ENCODE measurements around the gene HLA-DQA1.
"Not testable (repeated sequence)": the region's sequence is repeated elsewhere in the genome, so short reads cannot be mapped to it uniquely, and the experiment has no call there.

The HLA-DQA1 gene

DNA sequence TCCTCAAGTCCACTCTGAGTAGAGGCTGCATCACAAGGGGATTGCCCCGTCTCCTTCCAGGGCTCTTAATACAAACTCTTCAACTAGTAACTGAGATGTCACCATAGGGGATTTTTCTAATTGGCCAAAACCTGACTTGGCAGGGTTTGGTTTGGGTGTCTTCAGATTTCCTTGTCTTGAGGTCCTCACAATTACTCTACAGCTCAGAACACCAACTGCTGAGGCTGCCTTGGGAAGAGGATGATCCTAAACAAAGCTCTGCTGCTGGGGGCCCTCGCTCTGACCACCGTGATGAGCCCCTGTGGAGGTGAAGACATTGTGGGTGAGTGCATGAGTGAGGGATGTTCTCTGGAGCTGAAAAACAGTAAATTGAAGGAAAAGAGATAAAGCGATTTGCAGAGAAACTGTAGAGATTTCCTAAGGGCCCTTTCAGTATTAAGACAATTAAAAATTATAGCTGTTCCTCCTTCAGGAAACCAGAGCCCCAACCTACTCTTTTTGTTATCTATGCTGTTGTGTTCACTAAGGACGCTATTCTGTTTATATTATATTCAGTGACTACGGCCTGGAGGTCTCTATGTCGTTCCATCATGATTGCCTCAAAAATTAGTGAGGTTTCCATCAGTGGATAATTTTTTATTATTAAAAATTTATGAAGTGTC is at the start of gene HLA-DQA1:
HLA-DQA1 (plus strand) TSS at position 188 of the 662 bp plus-strand sequence; CDS start at position 241, 53 bp downstream.
- DNase-seq: no peak

DNA sequence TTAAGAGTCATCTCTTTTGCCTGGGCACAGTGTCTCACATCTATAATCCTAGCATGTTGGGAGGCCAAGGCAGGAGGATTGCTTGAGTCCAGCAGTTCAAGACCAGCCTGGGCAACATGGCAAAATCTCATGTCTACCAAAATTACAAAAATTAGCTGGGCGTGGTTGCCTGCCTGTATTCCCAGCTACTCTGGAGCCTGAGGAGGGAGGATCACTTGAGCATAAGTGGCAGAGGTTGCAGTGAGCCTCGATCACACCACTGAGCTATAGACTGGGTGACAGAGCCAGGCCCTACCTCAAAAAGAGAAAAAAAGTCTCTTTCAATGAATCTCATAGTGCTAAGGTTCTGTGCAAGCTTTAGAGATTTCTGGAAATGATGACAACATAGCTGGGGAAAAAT is 49.0 kb upstream of the HLA-DQA1 start:
- DNase-seq: no peak

DNA sequence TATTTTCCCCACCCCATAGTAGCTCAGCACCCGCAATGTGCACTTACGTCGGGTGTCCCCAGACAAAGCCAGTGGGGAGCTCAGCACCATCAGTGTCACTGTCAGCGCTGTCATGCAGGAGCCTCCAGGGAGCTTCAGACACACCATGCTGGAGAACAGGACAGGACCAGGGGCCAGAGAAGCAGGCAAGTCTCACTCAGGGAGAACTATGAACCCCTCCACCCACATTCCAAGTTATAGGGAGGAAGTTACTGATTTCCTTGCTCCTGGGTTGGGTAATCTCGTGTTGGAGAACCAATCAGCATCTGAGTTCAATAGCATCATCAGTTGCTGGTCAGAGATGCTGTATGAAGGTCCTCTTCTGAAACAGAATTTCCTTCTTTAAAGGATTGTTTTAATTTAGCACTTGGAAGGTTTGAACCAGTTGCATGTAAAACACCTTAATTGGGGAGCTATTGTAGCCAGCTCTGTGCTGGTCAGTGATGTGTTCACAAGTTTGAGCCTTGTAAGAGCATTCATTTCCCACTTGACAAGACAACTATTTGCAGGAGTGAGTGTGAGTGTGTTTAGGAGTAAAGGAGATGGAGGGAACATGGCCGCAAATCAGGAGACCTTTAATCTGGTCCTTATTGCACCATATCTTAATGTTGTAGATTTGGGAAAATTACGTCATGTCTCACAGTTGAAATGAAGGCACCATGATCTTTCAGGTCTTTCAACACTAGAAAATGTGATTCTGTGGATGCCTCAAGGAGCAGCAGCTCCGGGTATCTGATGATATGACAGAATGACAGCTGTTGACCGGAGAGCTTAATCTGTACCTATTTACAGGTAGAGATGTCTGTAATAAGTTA is 47.4 kb upstream of the HLA-DQA1 start, which contains the start of gene HLA-DRB1:
HLA-DRB1 (minus strand) TSS at position 253 of the 854 bp plus-strand sequence; CDS start at position 147, 106 bp downstream.
- no peak for DNase-seq

DNA sequence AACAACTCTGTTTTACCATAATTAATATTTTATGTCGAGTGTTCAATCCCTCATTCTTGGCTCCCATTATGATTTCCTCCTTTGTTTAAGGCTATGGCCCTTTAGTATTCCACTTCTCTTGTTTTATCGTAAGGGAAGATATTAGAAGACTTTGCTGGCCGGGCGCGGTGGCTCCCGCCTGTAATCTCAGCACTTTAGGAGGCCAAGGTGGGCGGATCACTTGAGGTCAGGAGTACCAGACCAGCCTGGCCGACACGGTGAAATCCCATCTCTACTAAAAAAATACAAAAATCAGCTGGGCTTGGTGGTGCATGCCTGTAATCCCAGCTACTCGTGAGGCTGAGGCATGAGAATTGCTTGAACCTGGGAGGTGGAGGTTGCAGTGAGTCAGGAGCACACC is 46.5 kb upstream of the HLA-DQA1 start:
- DNase-seq: not testable (repeated sequence)

DNA sequence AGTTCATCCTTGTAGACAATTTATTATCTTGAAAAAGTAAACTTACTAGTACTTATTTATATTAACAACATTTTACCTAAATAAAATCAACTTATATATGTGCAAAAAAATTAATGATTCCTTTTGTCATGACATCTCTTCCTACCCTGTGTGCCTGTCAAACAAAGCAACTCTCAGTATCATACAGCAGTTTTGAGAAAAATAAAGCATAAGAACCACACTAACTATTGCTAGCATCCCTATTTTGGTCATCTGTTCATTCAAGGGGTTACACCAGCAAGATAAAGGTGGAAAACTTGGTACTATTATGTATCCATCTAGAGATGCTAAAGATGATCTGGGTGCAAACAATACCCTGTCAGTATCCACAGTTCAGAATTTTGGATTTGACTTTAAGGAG is 40.2 kb upstream of the HLA-DQA1 start:
- no peak for DNase-seq

DNA sequence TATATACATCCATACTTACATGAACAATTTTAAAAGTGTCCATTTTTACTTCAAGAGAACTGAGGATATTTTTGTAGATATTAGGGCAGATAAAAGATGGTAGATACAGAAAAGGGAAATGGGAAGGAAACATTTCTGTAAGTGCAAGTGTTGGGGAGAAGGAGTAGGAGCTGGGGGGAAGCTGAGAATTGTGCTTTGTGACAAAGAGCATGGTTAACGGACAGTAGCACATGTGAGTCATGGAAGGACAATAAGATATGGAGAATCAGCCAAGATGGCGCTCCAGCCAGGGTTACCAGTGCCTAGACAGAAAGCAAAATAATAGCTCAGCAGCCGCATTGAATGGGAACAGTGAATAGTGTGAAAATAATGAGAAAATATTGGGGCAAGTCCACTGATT is 34.8 kb upstream of the HLA-DQA1 start:
- DNase-seq: no peak

DNA sequence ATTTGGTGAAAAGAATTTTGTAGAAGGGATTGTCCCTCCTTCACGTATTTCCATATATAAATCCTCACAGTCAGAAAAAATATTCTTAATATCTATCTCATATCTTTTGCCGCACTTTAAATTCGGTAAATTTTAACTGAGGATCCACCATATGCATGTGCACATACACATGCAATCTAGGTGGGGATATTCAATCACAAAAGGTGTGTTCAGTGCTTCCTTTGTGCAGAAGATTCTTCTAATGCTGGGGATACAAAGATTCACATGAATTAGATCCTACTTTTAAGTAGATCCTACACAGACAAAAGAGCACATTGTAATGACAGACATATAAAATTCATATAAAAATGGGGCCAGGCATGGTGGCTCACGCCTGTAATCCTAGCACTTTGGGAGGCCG is 34.0 kb upstream of the HLA-DQA1 start:
- DNase-seq: no peak

DNA sequence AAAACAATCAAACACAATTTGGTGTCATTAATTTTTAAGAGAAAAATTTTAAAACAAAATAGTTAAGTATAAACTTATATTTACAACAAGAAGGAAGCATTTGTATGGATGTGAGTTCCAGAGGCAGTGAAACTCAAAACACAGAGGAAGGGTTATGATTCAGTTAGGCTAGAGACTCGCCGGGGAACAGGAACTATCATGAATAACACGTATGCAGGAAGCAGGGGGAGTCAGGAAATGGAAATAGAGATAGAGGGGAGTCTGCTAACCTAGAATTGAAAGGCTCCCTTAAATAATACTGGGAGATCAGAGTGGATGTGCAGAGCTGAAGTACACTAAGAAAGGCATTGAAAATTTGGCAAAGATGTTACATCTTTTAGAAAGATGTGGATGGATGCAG is 33.3 kb upstream of the HLA-DQA1 start:
- no peak for DNase-seq

DNA sequence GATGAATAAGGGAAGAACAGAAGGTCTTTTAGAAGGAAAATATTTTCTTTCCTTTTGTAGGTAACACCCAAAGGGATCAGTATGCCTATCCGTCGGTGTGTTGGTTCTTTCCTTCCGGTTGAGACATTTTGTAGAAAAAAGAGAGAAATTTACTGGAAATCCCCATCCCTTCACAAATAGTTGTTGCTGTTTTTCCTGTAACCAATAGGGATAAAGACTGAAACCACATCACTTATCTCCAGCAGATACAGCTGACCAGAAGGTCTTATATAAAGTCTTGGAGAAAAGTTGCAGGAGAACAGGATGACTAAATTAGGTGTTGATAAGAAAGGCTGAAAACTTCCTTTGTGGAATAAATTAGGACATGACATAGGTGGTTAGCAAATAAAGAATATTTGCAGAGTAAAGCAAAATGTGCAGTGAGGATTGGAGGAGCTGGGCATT is 32.8 kb upstream of the HLA-DQA1 start:
- DNase-seq: no peak

DNA sequence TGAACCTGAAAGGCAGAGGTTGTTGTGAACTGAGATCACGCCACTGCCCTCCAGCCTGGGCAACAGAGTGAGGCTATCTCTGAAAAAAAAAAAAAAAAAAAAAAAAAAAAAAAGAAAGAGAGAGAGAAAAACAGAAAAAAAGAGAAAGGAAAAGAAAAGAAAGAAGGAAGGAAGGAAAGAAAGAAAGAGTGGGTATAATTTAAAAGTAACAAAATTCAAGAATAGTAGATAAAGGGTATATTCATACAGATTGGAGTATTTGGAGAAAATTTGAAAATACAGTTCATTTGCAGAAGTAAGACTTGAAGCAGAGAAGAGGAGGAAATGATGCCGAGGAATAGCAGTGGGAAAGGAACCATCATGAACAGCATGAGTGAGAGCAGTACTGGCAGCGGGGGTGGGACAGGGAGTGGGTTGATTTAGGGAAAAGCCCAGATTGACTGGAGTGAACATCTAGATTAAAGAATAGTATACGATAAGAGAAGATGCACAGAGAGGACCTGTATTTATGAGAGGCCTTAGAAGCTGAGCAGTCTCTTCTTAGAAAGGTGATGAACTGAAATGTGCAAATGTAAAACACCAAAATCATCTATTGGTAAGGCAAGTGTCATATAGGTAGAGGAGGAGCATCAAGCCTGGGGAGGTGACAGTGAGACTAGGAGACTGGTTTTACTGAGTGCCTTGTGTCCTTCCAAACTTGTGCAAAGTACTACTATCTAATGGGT is 29.8 kb upstream of the HLA-DQA1 start:
- no peak for DNase-seq

DNA sequence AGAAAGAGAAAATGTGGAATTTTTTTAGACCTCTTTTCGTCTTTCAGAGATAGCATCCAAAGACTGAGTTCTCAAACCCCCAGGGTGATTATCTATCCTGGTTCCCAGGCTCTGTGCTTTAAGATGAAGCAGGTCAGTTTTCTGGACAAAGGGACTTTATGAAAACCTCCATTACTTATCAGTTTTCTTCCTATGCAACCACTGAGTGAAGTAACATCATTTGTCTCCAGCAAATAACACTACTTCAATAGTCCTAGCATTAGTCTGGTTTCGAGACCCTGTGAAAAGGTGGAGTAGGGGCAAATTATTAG is 29.3 kb upstream of the HLA-DQA1 start:
- DNase-seq: no peak

DNA sequence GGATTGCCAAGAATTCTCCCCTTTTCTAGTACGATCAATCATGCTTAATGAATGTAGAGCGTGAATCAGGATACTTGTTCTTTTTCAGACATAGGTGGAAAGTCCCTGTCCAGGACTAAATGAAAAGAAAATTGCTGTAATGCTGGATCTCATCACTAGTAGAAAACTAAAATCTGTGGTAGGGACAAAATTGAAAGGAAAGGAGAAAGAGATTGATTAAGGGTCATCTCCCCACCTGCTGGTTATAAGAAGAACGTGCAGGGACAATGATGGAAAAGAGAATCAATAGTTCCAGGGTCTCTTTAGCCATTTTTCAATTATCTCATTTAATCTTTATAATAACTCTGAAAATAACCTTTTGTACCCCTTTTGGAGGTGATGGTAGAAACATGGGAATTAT is 28.8 kb upstream of the HLA-DQA1 start:
- DNase-seq: no peak

DNA sequence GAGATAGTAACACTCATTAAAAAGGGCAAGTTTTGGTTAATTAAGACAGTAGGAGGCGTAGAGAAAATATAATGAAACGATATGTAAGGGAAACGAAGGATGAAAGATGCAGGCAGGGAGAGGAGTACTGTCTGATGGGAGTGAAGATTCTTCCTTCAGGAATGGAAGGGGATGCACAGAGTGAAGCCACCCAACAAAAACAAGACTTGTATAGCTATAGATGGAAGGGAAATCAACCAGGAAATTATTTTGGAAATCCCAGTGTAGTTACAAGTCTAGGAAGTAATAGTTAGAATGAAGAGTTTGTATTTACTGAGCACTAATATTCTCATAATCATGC is 27.8 kb upstream of the HLA-DQA1 start:
- no peak for DNase-seq

DNA sequence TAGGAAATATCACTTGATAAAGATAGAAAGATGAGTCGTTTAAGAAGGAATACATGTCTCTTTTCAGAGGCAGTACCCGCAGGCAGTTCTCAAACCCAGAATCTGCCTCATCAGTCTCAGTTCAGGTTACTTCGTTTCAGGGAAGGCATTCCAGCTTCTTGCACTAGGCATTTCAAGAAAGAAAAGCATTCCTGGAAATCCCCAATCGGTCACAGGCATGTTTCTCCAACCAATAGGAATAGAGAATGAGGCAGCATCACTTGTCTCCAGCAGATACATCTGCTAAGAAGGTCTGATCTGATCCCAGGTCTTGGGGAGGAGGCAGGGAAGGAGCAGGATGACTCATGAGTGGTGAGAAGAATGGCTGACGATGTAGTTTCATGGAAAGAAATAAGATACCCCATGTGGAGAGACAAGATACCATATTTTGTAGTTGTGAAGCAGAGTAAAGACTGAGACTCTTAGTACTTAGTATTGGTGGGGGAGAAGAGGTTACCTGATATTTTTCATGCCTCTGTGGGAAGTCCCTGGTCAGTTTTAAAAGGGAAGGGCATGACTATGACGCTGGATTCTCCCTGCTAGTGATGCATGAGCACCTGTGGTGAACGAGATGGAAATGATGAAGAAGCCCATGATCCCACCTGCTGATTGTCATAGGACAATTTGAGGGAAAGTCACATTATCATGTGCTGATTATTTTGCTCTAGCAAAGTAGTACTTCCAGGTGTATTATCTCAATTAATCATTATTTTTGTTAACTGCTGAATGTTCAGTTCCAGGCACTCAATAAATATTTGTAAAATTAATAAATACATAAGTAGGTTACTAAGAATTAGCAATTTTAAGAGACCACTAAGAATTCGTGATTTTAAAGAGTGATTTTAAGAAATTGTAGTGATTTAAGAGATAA is 27.2 kb upstream of the HLA-DQA1 start:
- DNase-seq: no peak

DNA sequence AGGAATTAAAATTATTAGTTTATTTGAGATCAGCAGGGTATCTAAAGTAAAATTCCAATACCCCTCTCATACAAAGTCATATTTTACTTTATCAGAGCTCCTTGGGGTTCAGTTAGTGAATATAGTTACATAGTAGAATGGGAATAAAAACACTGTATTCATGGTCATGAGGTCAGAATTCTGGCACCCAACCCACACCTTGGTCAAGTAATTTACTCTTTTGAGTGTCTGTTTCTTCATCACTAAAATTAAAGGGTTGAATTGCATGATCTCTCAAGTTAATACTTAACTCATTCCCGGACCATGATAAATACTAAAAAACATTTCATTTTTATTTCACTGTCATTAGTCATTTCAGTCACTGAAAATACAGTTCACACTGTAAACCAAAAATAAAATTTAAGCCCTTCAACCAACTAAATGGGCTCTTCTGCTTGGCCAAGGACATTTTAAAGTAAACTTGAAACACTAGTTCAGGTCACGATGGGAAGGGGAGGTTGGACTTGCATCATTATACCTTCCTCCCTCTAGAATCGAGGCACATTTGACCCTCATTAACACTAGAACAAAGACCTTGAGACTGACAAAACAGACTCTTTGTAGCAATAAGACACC is 26.4 kb upstream of the HLA-DQA1 start:
- DNase-seq: no peak

DNA sequence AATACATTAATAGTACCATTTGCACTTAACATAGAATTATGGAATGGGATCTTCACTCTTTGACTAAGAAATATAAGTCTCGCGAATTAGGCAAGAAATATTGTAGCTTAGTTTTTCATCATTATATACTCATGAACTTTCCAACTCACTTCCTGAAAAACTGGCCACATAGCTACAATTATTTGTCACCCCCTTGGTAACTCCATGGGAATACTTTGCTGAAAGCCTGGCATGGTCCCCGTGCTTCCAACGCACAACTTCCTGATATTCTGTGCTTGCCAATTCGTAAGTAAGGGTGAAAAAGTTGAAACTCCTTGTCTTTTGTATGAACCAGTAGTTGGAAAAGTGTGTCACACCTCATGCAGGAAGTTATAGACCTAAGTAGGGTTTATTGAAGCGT is 23.7 kb upstream of the HLA-DQA1 start:
- DNase-seq: no peak

DNA sequence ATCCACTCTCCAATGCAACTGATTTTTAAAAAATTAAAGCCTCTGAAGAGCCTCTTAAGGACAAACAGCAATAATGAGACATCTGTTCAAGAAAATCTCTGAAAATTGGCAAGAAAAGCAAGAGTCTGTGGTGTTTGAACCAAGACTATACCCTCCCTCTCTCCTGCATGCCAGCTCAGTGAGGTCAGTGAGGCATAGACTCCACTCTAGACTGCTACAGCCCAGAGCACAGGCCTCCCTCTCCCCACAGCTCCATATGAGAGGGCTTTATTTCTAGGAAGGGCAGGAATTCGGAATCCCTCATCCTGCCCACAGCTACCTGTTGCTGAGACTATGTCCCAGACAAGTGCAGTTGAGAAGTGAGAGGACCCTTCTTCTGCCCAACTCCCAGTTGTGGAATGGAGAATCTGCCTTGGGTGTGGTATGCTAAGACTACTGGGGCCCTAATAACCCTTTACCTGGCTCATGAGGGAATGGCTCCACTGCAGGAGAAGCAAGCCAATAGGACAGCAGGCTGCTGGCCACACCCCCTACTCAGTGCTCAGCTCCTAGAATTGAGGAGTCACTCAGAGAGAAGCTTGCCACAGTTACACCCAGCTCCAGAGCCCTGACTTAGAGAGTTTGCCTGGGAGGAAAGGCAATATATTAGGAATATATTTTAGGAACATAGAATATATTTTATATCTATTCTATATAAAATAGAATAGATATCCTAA is 22.7 kb upstream of the HLA-DQA1 start:
- no peak for DNase-seq

DNA sequence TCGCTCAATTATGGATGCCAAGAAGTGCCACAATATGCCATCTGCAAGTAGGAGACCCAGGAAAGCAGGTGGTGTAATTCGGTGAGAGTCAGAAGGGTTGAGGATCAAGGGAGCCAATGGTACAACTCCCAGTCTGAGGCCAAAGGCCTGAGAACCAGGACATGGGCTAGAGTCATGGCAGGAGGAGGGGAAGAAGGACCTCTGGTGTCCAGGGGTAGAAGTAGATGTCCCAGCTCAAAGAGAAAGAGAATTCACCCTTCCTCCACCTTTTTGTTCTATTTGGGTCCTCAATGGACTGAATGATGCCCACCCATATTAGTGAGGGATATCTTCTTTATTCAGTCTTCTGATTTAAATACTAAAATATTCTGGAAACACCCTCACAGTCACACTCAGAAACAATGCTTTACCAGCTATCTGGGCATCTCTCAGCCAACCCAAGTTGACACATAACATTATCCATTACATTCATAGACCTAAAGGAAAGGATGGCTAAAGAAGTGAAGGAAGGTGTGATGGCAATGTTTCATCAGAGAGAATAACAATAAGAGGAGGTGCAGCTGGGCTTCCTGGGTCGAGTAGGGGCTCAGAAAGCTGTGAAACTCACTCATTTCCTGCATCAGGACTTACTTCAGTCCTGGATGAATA is 21.2 kb upstream of the HLA-DQA1 start:
- no peak for DNase-seq

DNA sequence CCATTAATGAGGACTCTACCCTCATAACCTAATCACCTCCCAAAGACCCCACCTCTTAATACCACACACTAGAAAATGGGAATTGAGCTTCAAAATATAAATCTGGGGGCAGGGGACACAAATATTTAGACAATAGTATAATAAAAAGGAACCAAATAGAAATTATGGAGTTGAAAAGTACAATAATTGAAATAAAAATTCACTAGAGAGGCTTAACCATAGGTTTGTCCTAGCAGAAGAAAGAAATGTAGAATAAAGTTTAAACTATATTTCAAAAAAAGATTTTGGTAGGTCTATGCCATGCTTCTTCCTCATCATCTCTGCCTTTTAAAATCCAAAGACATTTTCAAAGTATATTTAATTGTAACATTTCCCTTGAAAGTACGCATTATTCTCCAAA is 19.5 kb upstream of the HLA-DQA1 start:
- no peak for DNase-seq

DNA sequence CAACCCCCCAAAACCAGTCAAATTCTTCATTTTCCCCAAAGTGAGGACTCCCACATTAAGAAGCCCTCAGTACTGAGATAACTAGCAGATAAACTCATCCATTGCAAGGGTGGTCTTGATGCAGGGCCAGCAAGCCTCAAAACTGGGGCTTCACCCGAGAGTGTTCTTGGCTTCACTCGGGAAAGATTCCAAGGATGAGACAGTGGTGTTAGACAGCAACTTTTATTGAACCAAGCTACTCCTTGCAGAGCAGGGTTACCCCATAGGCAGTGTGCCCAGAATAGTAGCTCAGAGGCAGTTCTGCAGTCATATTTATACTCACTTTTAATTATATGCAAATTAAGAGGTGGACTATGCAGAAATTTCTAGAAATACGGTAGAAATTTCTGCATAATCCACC is 15.8 kb upstream of the HLA-DQA1 start:
- no peak for DNase-seq
